Neutrophil (primary cell): ENCODE results near the gene ZSWIM3.

ENCODE experiments used
- H3K27ac ChIP-seq: fragments of 200-600 bp; sonication (generic); 2 replicates; pipeline ENCODE4 v1.5.1; 2016; ENCODE audit warnings: mild to moderate bottlenecking, moderate library complexity
- H3K27me3 ChIP-seq: fragments of 200-600 bp; sonication (generic); 2 replicates; pipeline ENCODE4 v1.6.0; 2016; ENCODE audit warnings: mild to moderate bottlenecking
- H3K36me3 ChIP-seq: fragments of 200-600 bp; sonication (generic); 2 replicates; pipeline ENCODE4 v1.5.1; 2017
- H3K4me1 ChIP-seq, 2 experiments: fragments of 200-600 bp in 1 of 2; sonication (generic) in 1 of 2; 1 replicate in 1 of 2; 2 replicates in 1 of 2; pipeline versions ENCODE4 v1.5.1 to v1.6.1; 2013 to 2016; ENCODE audit warnings: low read depth in 1 of 2, low read length in 1 of 2, mild to moderate bottlenecking in 1 of 2, moderate library complexity in 1 of 2; ENCODE audit not compliant: control insufficient read depth in 1 of 2, insufficient read depth in 1 of 2
- H3K4me3 ChIP-seq, 2 experiments: fragments of 200-600 bp in 1 of 2; sonication (generic) in 1 of 2; 1 replicate in 1 of 2; 2 replicates in 1 of 2; pipeline ENCODE4 v1.5.1; 2013 to 2016; ENCODE audit warnings: low read depth in 1 of 2, low read length in 1 of 2, mild to moderate bottlenecking in 1 of 2, moderate library complexity in 1 of 2
- H3K9me3 ChIP-seq: fragments of 200-600 bp; sonication (generic); 2 replicates; pipeline ENCODE4 v1.5.1; 2016
- CTCF ChIP-seq: fragments of 200-600 bp; sonication (generic); IDR thresholded peaks from 2 replicates; pipeline ENCODE4 v1.5.1; 2016; ENCODE audit warnings: antibody characterized with exemption

The ZSWIM3 gene

GRCh38 chr20:45840700-45841198 is 16.7 kb upstream of the ZSWIM3 start:
- TF ChIP-seq CTCF, result no peak
- H3K27ac ChIP-seq, result no peak overlapping the region
- H3K4me1 ChIP-seq, result no peaks in the 10 kb centered on the region
- H3K4me3 ChIP-seq, result no peak overlapping the region
- peaks cover 64% of the 10 kb centered on the region for H3K36me3 ChIP-seq
- H3K27me3 ChIP-seq, result no peaks in the 10 kb centered on the region
- no peaks in the 10 kb centered on the region for H3K9me3 ChIP-seq

GRCh38 chr20:45841407-45842129 is 15.8 kb upstream of the ZSWIM3 start:
- no peaks in the 10 kb centered on the region for H3K27me3 ChIP-seq
- no peaks in the 10 kb centered on the region for H3K9me3 ChIP-seq
- H3K36me3 ChIP-seq, result peaks cover 72% of the 10 kb centered on the region
- no peak for TF ChIP-seq CTCF
- H3K4me1 ChIP-seq, result no peaks in the 10 kb centered on the region
- H3K4me3 ChIP-seq, result no peak overlapping the region
- peak overlapping the region; percentile 54 for H3K27ac ChIP-seq

- Histone ChIP-seq H3K36me3 (peaks cover 79% of the 10 kb centered on the region), H3K4me1 (no peaks in the 10 kb centered on the region), H3K27ac (peak overlapping the region; percentile 54), H3K27me3 (no peaks in the 10 kb centered on the region), H3K4me3 (no peak overlapping the region), H3K9me3 (no peaks in the 10 kb centered on the region)
- TF ChIP-seq CTCF, result no peak
These were observed 15.1 kb upstream of the ZSWIM3 start for GRCh38 chr20:45842169-45842812.

GRCh38 chr20:45843506-45843905 is 13.9 kb upstream of the ZSWIM3 start:
- Histone ChIP-seq H3K9me3 (no peaks in the 10 kb centered on the region), H3K27ac (no peak overlapping the region), H3K4me1 (no peaks in the 10 kb centered on the region), H3K27me3 (no peaks in the 10 kb centered on the region), H3K36me3 (peaks cover 87% of the 10 kb centered on the region), H3K4me3 (no peak overlapping the region)
- no peak for TF ChIP-seq CTCF

GRCh38 chr20:45845452-45845851 is 12.0 kb upstream of the ZSWIM3 start:
- TF ChIP-seq CTCF, result no peak

More at GRCh38 chr20:45845452-45845851, 12.0 kb upstream of the ZSWIM3 start:
- Histone ChIP-seq H3K27ac (no peak overlapping the region), H3K36me3 (peaks cover 99% of the 10 kb centered on the region), H3K4me1 (no peaks in the 10 kb centered on the region), H3K4me3 (no peak overlapping the region), H3K27me3 (no peaks in the 10 kb centered on the region), H3K9me3 (no peaks in the 10 kb centered on the region)
